Stomach (tissue), 4 donors: ENCODE data around the gene RAPGEF1.

Experiments used
- CTCF ChIP-seq, 7 experiments: fragments of 450-650 bp in 4 of 7; fragments of 200-600 bp in 3 of 7; sonication (generic) in 3 of 7; IDR thresholded peaks; one replicate each; pipeline ENCODE4 v1.5.1; 2016 to 2019; ENCODE audit warnings: antibody characterized with exemption in 7 of 7, control low read depth in 2 of 7, mild to moderate bottlenecking in 1 of 7
- EP300 ChIP-seq: sonication (generic); formaldehyde crosslinking; IDR thresholded peaks from one replicate; pipeline ENCODE4 v1.6.1; 2017; ENCODE audit warnings: antibody characterized with exemption
- POLR2AphosphoS5 ChIP-seq, 3 donors: sonication (generic); formaldehyde crosslinking; IDR thresholded peaks; one replicate each; pipeline ENCODE4 v1.6.1; 2016; ENCODE audit warnings: antibody characterized with exemption in 3 of 3

DNA sequence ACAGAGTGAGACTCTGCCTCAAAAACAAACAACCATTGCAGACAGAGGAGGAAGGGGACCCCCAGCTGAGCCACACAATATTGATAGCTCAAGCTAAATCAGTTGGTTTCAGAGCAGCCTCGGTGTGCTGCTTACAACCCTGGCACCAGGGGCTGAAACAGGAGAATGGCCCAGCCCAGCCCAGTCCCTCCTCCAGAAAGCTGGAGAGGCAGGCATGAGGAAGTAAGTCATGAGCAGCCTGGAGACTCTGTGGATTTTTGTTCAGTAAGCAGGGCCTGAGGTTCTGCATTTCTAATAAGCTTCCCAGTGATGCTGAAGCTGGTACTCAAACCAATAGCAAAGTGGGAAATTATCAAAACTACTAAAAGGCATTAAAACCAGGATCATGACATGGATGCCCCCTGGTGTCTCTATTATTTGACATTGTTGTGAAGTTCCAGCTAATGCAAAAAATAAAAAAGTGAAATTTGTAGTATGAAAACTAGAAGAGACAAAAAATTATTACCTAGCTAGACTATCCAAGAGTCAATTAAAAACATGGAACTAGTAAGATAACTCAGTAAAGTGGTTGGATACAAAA is 180.4 kb downstream of the RAPGEF1 start:
- TF ChIP-seq POLR2AphosphoS5 (IDR thresholded peaks at IDR 0.05) (no peak), EP300 (no peak), CTCF (IDR thresholded peaks at IDR 0.05) (no peak)
